Fibroblast of upper back skin (primary cell): Measurements from ENCODE around the gene SPATA7.
"Not testable (repeated sequence)": the region's sequence is repeated elsewhere in the genome, so short reads cannot be mapped to it uniquely, and the experiment has no call there.

Source experiments
- DNase-seq: peaks from one replicate; pipeline ENCODE4 v3.0.0-alpha.2; 2013

SPATA7 gene

DNA sequence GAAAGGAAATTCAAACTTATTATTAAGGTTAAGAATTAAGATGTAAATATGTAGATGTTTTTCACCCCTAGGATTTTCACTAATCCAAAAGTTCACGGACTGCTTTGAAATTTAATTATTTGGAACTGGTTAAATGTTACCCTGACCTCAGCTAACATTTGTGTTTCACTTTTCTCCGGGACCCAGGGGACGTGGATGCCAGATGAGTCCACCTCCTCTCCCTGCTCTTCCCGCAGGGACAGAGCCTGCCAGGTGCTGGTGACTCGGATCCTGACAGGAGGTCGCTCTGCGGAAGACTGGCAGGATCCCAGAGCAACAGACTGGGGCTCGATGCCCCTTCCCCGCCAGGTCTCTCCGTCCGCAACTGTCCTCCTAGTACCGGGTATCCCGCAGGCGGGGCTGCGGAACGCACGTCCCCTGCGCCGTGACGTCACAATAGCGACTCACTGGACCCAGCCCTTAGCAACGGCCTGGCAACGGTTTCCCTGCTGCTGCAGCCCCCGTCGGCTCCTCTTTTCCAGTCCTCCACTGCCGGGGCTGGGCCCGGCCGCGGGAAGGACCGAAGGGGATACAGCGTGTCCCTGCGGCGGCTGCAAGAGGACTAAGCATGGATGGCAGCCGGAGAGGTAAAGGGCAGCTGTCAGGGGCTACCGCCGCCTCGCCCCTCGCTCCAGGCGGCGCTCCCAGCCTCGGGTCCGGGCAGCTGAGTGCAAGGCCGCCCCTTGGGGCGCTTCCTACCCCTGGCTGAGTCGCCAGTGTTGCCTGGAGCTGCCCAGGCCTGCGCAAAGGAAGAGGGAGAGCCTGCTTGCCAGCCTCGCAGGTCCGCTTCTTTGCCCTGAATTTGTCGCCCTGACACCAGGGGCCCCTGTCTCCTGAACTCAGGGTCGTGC is at the start of gene SPATA7:
Gene SPATA7, plus strand, starts transcription at position 446 of the 890 bp plus-strand sequence. Its CDS starts 162 bp downstream, at position 608.
- DNase-seq = peak; percentile 87

DNA sequence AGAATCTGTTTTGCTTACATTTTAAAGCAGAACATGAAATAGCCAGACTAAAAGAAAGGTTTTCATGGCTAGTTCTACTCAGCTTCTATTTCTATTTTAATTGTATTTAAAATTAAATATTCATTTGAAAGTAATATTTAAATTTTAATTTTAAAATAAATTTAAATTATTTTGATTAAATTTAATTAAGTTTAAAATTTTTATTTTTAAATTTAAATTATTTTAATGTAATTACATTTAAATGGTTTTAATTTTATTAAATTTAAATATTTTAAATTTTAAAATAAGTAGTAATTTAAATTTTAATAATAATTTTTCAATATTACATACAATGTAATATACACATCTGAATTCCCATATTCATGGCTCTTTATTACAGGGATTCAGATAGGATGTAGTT is 45.1 kb upstream of the SPATA7 start:
- no peak for DNase-seq

- DNase-seq = no peak
These were observed 42.5 kb upstream of the SPATA7 start for GRCh38 chr14:88342980-88343379.

DNA sequence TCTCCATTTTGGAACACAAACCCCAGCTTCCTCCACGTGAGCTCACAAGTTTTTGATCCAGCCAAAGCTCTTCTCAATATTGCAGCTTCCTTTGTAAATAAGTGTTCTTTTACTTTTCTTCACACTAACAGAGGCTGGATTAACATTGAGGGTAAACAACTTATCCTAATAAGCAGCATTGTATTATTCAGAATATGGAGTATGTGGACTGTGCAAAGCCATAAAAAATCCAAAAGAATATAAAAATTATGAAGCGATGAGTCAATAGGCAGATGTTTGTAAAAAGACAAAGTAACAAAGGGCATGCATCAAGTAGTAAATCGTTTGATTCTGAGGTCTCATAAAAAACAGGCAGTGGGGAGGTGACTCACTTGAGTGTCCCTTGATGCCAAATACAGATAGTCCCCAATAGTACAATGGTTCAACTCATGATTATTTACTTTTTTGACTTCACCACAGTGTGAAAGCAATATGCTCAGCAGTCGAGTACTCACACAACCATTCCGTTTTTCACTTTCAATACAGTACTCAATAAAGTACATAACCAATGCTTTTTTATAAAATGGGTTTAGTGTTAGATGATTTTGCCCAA is 39.3 kb upstream of the SPATA7 start:
- DNase-seq = no peak

GRCh38 chr14:88348546-88348945 is 36.9 kb upstream of the SPATA7 start:
- no peak for DNase-seq

- DNase-seq = no peak
These were observed 33.3 kb upstream of the SPATA7 start for GRCh38 chr14:88351966-88352691.

DNA sequence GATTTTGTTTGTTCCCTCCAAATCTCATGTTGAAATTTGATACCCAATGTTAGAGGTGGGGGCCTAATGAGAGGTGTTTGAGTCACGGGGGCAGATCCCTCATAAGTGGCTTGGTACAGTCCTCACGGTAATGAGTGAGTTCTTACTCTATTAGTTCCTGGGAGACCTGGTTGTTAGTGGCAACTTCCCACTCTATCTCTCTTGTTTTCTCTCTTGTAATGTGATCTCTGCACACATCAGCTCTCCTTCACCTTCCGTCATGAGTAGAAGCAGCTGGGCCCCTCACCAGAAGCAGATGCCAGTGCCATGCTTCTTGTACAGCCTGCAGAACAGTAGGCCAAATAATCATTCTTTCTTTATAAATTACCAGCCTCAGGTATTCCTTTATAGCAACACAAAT is 32.8 kb upstream of the SPATA7 start:
- DNase-seq = no peak

DNA sequence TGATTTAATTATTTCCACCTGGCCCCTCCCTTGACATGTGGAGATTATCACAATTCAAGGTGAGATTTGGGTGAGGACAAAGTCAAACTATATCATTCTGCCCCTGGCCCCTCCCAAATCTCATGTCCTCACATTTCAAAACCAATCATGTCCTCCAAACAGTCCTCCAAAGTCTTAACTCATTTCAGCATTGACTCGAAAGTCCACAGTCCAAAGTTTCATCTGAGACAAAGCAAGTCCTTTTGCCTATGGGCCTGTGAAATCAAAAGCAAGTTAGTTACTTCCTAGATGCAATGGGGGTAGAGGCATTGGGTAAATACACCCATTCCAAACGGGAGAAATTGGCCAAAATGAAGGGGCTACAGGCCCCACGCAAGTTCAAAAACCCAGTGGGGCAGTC is 31.1 kb upstream of the SPATA7 start:
- no peak for DNase-seq

DNA sequence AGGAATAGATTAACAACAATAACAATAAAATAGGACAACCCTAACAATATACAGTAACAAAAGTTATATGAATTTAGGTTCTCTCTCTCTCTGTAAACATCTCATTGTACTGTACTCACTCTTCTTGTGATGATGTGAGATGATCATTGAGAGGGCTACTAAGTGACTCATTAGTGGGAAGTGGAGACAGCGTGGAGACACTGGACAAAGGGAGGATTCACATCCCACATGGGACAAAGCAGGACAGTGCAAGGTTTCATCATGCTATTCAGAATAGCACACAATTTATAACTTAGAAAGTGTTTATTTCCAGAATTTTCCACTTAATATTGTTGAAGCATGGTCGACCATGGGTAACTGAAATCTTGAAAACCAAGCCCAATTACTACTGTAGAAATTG is 26.0 kb upstream of the SPATA7 start:
- DNase-seq = no peak

- no peak for DNase-seq
These were observed 21.8 kb upstream of the SPATA7 start for GRCh38 chr14:88363644-88364043.

DNA sequence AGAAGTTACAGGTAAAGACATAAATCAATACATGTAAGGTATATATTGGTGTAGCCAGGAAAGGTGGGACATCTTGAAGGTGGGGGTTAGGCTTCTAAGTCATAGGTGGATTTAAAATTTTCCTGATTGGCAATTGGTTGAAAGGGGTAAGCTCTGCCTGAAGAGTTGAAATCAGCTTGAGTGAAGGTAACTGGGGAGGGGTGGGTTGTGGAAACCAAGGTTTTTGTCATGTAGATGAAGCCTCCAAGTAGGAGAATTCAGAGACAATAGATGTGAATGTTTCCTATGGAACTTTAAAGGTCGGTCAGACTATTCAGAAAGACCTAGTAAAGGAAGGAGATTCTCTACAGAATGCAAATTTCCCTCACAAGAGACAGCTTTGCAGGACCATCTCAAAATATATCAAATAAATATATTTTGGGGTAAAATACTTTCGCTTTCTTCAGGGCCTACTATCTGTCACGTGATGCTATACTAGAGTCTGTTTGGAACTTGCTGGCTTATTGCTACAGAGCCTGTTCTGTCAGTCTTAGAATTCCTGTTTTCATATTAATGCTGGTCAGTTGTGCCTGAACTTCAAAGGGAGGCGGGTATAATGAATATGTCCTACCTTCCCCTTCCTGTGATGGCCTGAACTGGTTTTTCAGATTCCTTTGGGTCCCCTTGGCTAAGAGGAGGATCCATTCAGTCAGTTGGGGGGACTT is 20.6 kb upstream of the SPATA7 start:
- DNase-seq = no peak

GRCh38 chr14:88369496-88369895 is 16.0 kb upstream of the SPATA7 start:
- no peak for DNase-seq

GRCh38 chr14:88379706-88380343 is 5.6 kb upstream of the SPATA7 start:
- no peak for DNase-seq

DNA sequence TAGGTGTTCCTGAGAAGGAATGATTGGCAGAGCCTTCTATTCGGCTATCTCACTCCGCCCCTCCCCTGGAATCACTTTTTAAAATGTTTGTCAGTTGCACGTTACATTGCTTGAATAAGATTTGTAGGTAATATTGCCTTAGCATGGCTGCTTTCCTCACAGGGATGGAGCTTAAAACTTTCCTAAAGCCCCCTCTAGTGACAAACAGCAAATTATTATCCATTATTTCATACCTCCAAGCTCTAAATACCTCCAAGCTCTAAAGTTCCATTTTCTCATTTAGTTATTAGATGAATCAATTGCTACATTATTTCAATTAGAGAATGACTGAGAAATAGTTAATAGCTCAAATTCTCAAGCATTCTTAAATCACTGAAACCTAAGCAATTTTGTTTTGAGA is 5.1 kb upstream of the SPATA7 start:
- peak; percentile 6 for DNase-seq

DNA sequence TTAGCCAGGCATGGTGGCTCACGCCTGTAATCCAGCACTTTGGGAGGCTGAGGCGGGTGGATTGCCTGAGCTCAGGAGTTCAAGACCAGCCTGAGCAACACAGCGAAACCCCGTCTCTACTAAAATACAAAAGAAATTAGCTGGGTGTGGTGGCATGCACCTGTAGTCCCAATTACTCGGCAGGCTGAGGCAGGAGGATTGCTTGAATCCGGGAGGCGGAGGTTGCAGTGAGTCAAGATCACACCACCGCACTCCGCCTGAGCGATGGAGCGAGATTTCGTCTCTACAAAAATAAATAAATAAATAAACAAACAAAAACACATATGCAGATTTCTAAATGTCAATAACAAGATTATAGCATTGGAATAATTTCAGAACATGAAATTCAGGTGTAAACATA is 3.8 kb upstream of the SPATA7 start:
- not testable (repeated sequence) for DNase-seq

DNA sequence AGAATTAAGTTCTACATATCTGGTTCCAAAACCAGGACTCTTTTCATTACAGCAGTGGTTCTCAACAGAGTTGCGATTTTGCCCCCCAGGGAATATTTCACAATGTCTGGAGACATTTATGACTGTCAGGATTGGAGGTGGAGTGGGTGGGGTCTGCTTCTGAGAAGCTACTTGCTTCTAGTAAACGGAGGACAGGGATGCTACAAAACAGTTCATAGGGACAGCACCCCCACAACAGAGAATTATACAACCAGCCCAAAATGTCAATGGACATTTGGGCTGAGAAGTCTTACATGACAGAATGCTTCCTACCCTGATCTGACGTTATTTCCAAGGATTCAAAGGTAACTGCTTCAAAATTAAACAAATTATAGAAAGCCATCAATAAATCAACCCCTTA is 739 bp upstream of the SPATA7 start:
- DNase-seq = peak; percentile 7

- DNase-seq = no peak
These were observed 868 bp downstream of the SPATA7 start for GRCh38 chr14:88386256-88386794.

GRCh38 chr14:88388741-88389282 is 3.4 kb downstream of the SPATA7 start:
- DNase-seq = no peak

DNA sequence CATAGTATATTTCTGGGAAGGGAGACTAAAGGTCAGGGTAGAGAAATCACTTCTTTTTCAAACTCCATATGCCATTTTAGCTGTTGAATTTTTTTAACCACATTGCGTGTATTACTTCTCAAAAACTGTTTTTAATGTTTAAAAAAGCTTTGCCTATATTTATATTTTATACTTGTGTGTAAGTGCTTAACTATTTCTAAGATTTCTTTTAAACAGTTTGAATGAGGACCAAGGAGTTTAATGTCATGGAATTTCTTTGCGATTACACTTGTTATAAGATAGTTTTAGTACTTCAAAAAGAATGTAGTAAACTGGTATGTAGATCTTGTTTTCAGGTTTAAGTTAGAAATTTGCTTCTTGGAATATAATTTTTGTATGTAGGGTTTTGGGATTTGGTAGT is 7.2 kb downstream of the SPATA7 start:
- DNase-seq = no peak

DNA sequence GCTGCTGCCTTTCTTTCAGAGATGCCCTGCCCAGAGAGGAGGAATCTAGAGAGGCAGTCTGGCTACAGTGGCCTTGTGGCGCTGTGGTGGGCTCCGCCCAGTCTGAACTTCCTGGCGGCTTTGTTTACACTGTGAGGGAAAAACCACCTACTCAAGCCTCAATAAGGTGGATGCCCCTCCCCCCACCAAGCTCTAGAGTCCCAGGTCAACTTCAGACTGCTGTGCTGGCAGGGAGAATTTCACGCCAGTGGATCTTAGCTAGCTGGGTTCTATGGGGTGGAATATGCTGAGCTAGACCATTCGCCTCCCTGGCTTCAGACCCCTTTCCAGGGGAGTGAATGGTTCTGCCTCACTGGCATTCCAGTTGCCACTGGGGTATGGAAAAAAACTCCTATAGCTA is 25.6 kb downstream of the SPATA7 start:
- no peak for DNase-seq

GRCh38 chr14:88417594-88417993 is 32.1 kb downstream of the SPATA7 start:
- DNase-seq = no peak

GRCh38 chr14:88420187-88420586 is 34.7 kb downstream of the SPATA7 start:
- no peak for DNase-seq
